ENCODE results near the gene CAPN12. TPM values are rescaled to one million over a fixed set of nuclear protein-coding genes. Genes with fewer than 3 reads are reported as not detected.

CAPN12 gene
- total RNA-seq, 3 donors from 2014 or later = 3.1 to 15.9 (median 14.9) TPM

GRCh38 chr19:38691938-38692457 is 52.3 kb downstream of the CAPN12 start:
- DNase-seq (peak in 1 of 3 donors; percentile 51), ATAC-seq (peak; percentile 17)
- TF ChIP-seq CTCF (IDR thresholded peaks at IDR 0.05) = no peak
- intact Hi-C loops (cut with DNase I, micrococcal nuclease) = no loop called here
- H3K36me3 ChIP-seq (ENCODE audit: low read depth) = no peaks in the 10 kb centered on the region
- H3K9me3 ChIP-seq = no peaks in the 10 kb centered on the region
- H3K4me3 ChIP-seq = no peak overlapping the region
- peaks cover 73% of the 10 kb centered on the region for H3K4me1 ChIP-seq (ENCODE audit: low read depth)

GRCh38 chr19:38690832-38691231 is 53.4 kb downstream of the CAPN12 start:
- H3K4me1 ChIP-seq (ENCODE audit: low read depth) = peaks cover 78% of the 10 kb centered on the region
- no peak for ATAC-seq
- DNase-seq = no peak
- intact Hi-C loops (cut with DNase I, micrococcal nuclease) = no loop called here
- no peak overlapping the region for H3K4me3 ChIP-seq
- no peaks in the 10 kb centered on the region for H3K36me3 ChIP-seq (ENCODE audit: low read depth)
- TF ChIP-seq CTCF (IDR thresholded peaks at IDR 0.05) = no peak
- no peaks in the 10 kb centered on the region for H3K9me3 ChIP-seq

- no peak for ATAC-seq
- intact Hi-C loops (cut with DNase I, micrococcal nuclease) = no loop called here
- no peaks in the 10 kb centered on the region for H3K36me3 ChIP-seq (ENCODE audit: low read depth)
- DNase-seq = no peak
- H3K4me1 ChIP-seq (ENCODE audit: low read depth) = peaks cover 79% of the 10 kb centered on the region
- no peak for TF ChIP-seq CTCF (IDR thresholded peaks at IDR 0.05)
- H3K4me3 ChIP-seq = no peak overlapping the region
- no peaks in the 10 kb centered on the region for H3K9me3 ChIP-seq
Observed at GRCh38 chr19:38690146-38690545, 54.1 kb downstream of the CAPN12 start.

- intact Hi-C loops (cut with DNase I, micrococcal nuclease) = no loop called here
- ATAC-seq (no peak), DNase-seq (no peak)
- Histone ChIP-seq H3K4me3 (no peak overlapping the region), H3K4me1 (ENCODE audit: low read depth) (peaks cover 80% of the 10 kb centered on the region), H3K36me3 (ENCODE audit: low read depth) (no peaks in the 10 kb centered on the region), H3K9me3 (no peaks in the 10 kb centered on the region)
- no peak for TF ChIP-seq CTCF (IDR thresholded peaks at IDR 0.05)
Observed at GRCh38 chr19:38687837-38688378, 56.4 kb downstream of the CAPN12 start.

GRCh38 chr19:38686530-38686888 is 57.8 kb downstream of the CAPN12 start:
- Histone ChIP-seq H3K9me3 (no peaks in the 10 kb centered on the region), H3K36me3 (ENCODE audit: low read depth) (no peaks in the 10 kb centered on the region), H3K4me3 (no peak overlapping the region), H3K4me1 (ENCODE audit: low read depth) (peaks cover 80% of the 10 kb centered on the region)
- TF ChIP-seq CTCF (IDR thresholded peaks at IDR 0.05) = no peak
- DNase-seq (peak in 1 of 3 donors; percentile 46), ATAC-seq (no peak)
- intact Hi-C loops (cut with DNase I, micrococcal nuclease) = no loop called here

Data from mucosa of descending colon (tissue), 3 donors.